ENCODE data around the gene SLC7A11.
A peak's percentile ranks its signal among the peaks of the same experiment; 100 is the strongest.
"Not testable (repeated sequence)": the region's sequence is repeated elsewhere in the genome, so short reads cannot be mapped to it uniquely, and the experiment has no call there.

The SLC7A11 gene

GRCh38 chr4:138242834-138243156, 646 bp upstream of the SLC7A11 start:
- DNase-seq (ENCODE audit: low spot score): peak; percentile 69

- peak; percentile 58 for DNase-seq (ENCODE audit: low spot score)
Measured at GRCh38 chr4:138241281-138242075, 671 bp downstream of the SLC7A11 start.

- peak; percentile 7 for DNase-seq (ENCODE audit: low spot score)
Measured at GRCh38 chr4:138239491-138239890, 2.7 kb downstream of the SLC7A11 start.

- DNase-seq (ENCODE audit: low spot score): no peak
Measured at GRCh38 chr4:138238521-138239292, 3.4 kb downstream of the SLC7A11 start.

GRCh38 chr4:138237132-138237531, 5.0 kb downstream of the SLC7A11 start:
- DNase-seq (ENCODE audit: low spot score): not testable (repeated sequence)

- DNase-seq (ENCODE audit: low spot score): peak; percentile 18
Measured at GRCh38 chr4:138236037-138236436, 6.1 kb downstream of the SLC7A11 start.

GRCh38 chr4:138235419-138235952, 6.7 kb downstream of the SLC7A11 start:
- DNase-seq (ENCODE audit: low spot score): peak; percentile 87

- DNase-seq (ENCODE audit: low spot score): no peak
Measured at GRCh38 chr4:138234248-138234647, 7.9 kb downstream of the SLC7A11 start.

GRCh38 chr4:138233313-138234034, 8.7 kb downstream of the SLC7A11 start:
- no peak for DNase-seq (ENCODE audit: low spot score)

GRCh38 chr4:138232364-138232763, 9.8 kb downstream of the SLC7A11 start:
- DNase-seq (ENCODE audit: low spot score): no peak

- no peak for DNase-seq (ENCODE audit: low spot score)
Measured at GRCh38 chr4:138230048-138230447, 12.1 kb downstream of the SLC7A11 start.

- DNase-seq (ENCODE audit: low spot score): no peak
Measured at GRCh38 chr4:138229160-138229559, 13.0 kb downstream of the SLC7A11 start.

- DNase-seq (ENCODE audit: low spot score): no peak
Measured at GRCh38 chr4:138226351-138226750, 15.8 kb downstream of the SLC7A11 start.

GRCh38 chr4:138225477-138225876, 16.7 kb downstream of the SLC7A11 start:
- no peak for DNase-seq (ENCODE audit: low spot score)

- no peak for DNase-seq (ENCODE audit: low spot score)
Measured at GRCh38 chr4:138224614-138225013, 17.5 kb downstream of the SLC7A11 start.

- DNase-seq (ENCODE audit: low spot score): no peak
Measured at GRCh38 chr4:138223231-138223910, 18.8 kb downstream of the SLC7A11 start.

GRCh38 chr4:138222046-138222445, 20.1 kb downstream of the SLC7A11 start:
- DNase-seq (ENCODE audit: low spot score): no peak

- DNase-seq (ENCODE audit: low spot score): no peak
Measured at GRCh38 chr4:138218976-138219375, 23.2 kb downstream of the SLC7A11 start.

- DNase-seq (ENCODE audit: low spot score): no peak
Measured at GRCh38 chr4:138217567-138217966, 24.6 kb downstream of the SLC7A11 start.

GRCh38 chr4:138216272-138216867, 25.8 kb downstream of the SLC7A11 start:
- no peak for DNase-seq (ENCODE audit: low spot score)

GRCh38 chr4:138210576-138210975, 31.6 kb downstream of the SLC7A11 start:
- DNase-seq (ENCODE audit: low spot score): not testable (repeated sequence)
